K562 (cell line): ENCODE data around the gene TMEM144. TPM values are rescaled to one million over a fixed set of nuclear protein-coding genes. Genes with fewer than 3 reads are reported as not detected.

Experiments used
- ARID3A ChIP-seq: IDR thresholded peaks from 2 replicates; pipeline ENCODE4 v1.6.1; 2012; ENCODE audit warnings: low read depth, low read length, improper control_type of control experiment, borderline replicate concordance
- ARID4B ChIP-seq: sonication (generic); formaldehyde crosslinking; IDR thresholded peaks from 2 replicates; pipeline ENCODE4 v1.8.0; 2022; ENCODE audit warnings: mild to moderate bottlenecking, missing genetic modification reagents
- CREB1 ChIP-seq, 2 experiments: sonication (generic) in 1 of 2; formaldehyde crosslinking in 1 of 2; IDR thresholded peaks; 2 replicates each; pipeline versions ENCODE4 v1.6.1 to v1.8.0; 2012 to 2022; ENCODE audit warnings: inconsistent platforms in 1 of 2, mild to moderate bottlenecking in 1 of 2, missing genetic modification reagents in 1 of 2, moderate library complexity in 1 of 2
- MAZ ChIP-seq, 2 experiments: fragments of 450-650 bp in 1 of 2; sonication (generic) in 1 of 2; formaldehyde crosslinking; IDR thresholded peaks in 1 of 2; conservative IDR thresholded peaks in 1 of 2; 2 replicates each; pipeline versions ENCODE4 v1.4.0 to v1.5.0; 2020; ENCODE audit warnings: mild to moderate bottlenecking in 1 of 2, missing genetic modification reagents in 1 of 2
- NFATC3 ChIP-seq: fragments of 450-650 bp; IDR thresholded peaks from 2 replicates; pipeline ENCODE4 v1.6.1; 2017; ENCODE audit warnings: mild to moderate bottlenecking
- POLR2AphosphoS2 ChIP-seq: IDR thresholded peaks from 2 replicates; pipeline ENCODE4 v1.6.1; 2012; ENCODE audit warnings: low read length, improper control_type of control experiment
- RERE ChIP-seq: sonication (generic); formaldehyde crosslinking; IDR thresholded peaks from 2 replicates; pipeline ENCODE4 v1.8.0; 2023; ENCODE audit warnings: missing genetic modification reagents, mild to moderate bottlenecking, borderline replicate concordance
- RFX5 ChIP-seq: IDR thresholded peaks from 2 replicates; pipeline ENCODE4 v1.6.1; 2011; ENCODE audit warnings: low read depth, mild to moderate bottlenecking, improper control_type of control experiment, low read length
- SMARCB1 ChIP-seq: IDR thresholded peaks from 2 replicates; pipeline ENCODE4 v1.6.1; 2011; ENCODE audit warnings: improper control_type of control experiment, low read depth; ENCODE audit not compliant: insufficient read length
- TRIM28 ChIP-seq: fragments of 450-650 bp; IDR thresholded peaks from 2 replicates; pipeline ENCODE4 v1.6.1; 2017
- ZBTB9 ChIP-seq: fragments of 450-650 bp; formaldehyde crosslinking; IDR thresholded peaks from 2 replicates; pipeline ENCODE4 v1.4.0; 2020; ENCODE audit warnings: mild to moderate bottlenecking, moderate library complexity
- ZFP36 ChIP-seq: fragments of 150-350 bp; IDR thresholded peaks from 2 replicates; pipeline ENCODE4 v1.6.1; 2018; ENCODE audit warnings: low read length, low read depth; ENCODE audit not compliant: partially characterized antibody
- ZKSCAN8 ChIP-seq: fragments of 200-800 bp; sonication (Bioruptor generic); IDR thresholded peaks from 2 replicates; pipeline ENCODE4 v1.6.1; 2016; ENCODE audit warnings: missing genetic modification characterization, missing compliant biosample characterization
- ZNF282 ChIP-seq: sonication (generic); formaldehyde crosslinking; IDR thresholded peaks from 2 replicates; pipeline ENCODE4 v1.8.1; 2023; ENCODE audit warnings: missing genetic modification reagents
- ZNF41 ChIP-seq: fragments of 250-450 bp; sonication (Bioruptor Pico); conservative IDR thresholded peaks from 2 replicates; pipeline ENCODE4 v1.4.0; 2020; ENCODE audit warnings: mild to moderate bottlenecking
- ZNF644 ChIP-seq: fragments of 200-800 bp; sonication (Bioruptor generic); IDR thresholded peaks from 2 replicates; pipeline ENCODE4 v1.6.1; 2016; ENCODE audit warnings: low read depth, missing genetic modification characterization, missing compliant biosample characterization
- polyA plus RNA-seq, 8 experiments: library from polyadenylated mRNA; depleted of rRNA in 4 of 8; stranded (reverse) in 5 of 8; unstranded in 3 of 8; fragments of >200 nt; fragmentation: Nextera tagmentation in 2 of 8; fragmentation: Illumina TruSeq in 1 of 8; extraction: Ambion mirVana in 2 of 8; extraction: Trizol in 1 of 8; gene quantifications; 2 replicates each; pipeline versions ENCODE4 v1.2.1 to v1.2.3, GENCODE V29; 2011 to 2014; ENCODE audit warnings: inconsistent platforms in 1 of 8, missing spikeins in 1 of 8
- total RNA-seq, 7 experiments: library from RNA; depleted of rRNA in 6 of 7; stranded (reverse); fragments of >200 nt in 6 of 7; fragmentation: Illumina TruSeq in 2 of 7; extraction: Trizol in 2 of 7; gene quantifications; 2 replicates each; pipeline versions ENCODE4 v1.2.1 to v1.2.3, GENCODE V29; 2011 to 2021; ENCODE audit warnings: low replicate concordance in 1 of 7

TMEM144 gene
- total and polyA plus RNA-seq, 9 of the 15 experiments (the other 6 are each of a cell fraction or from before 2014, with no cell fraction given): 4.0 to 12.0 (median 6.1) TPM

GRCh38 chr4:158282252-158282651 lies 72.0 kb downstream of the TMEM144 start (continued):
- no peak for TF ChIP-seq ARID4B
- TF ChIP-seq ZNF644 (tag): no peak
- TF ChIP-seq CREB1 (IDR thresholded peaks at IDR 0.05): no peak
- no peak for TF ChIP-seq CREB1 (CRISPR knock-in tag; IDR thresholded peaks at IDR 0.05)
- TF ChIP-seq SMARCB1: no peak
- TF ChIP-seq ZKSCAN8 (CRISPR knock-in tag): no peak
- no peak; a peak in 1 of 4 replicates for TF ChIP-seq MAZ (CRISPR knock-in tag; conservative IDR thresholded peaks at IDR 0.05 in 1 of 2, IDR thresholded peaks at IDR 0.05 in 1 of 2)
- TF ChIP-seq ZFP36: no peak
- TF ChIP-seq ZNF41 (CRISPR knock-in tag): 0 out of 2 replicates have a peak, but pooled peaks have one; percentile 43
- no peak for TF ChIP-seq TRIM28
- no peak for TF ChIP-seq ZBTB9
- no peak for TF ChIP-seq NFATC3
- no peak for TF ChIP-seq RFX5
- no peak for TF ChIP-seq ARID3A
- no peak for TF ChIP-seq RERE (CRISPR knock-in tag)
- no peak for TF ChIP-seq ZNF282 (CRISPR knock-in tag)
- no peak for TF ChIP-seq POLR2AphosphoS2
